HepG2 (cell line): ENCODE data around the gene ITGAE. TPM values are rescaled to one million over a fixed set of nuclear protein-coding genes. Genes with fewer than 3 reads are reported as not detected.

Source experiments
- CREBL2 ChIP-seq: sonication (generic); formaldehyde crosslinking; IDR thresholded peaks from 2 replicates; pipeline ENCODE4 v1.8.1; 2023; ENCODE audit warnings: missing genetic modification reagents, mild to moderate bottlenecking, borderline replicate concordance
- CSRNP2 ChIP-seq: sonication (generic); formaldehyde crosslinking; conservative IDR thresholded peaks from 2 replicates; pipeline ENCODE4 v1.8.0; 2022; ENCODE audit warnings: low read depth, missing genetic modification reagents
- HMG20B ChIP-seq: conservative IDR thresholded peaks from 2 replicates; pipeline ENCODE4 v1.6.1; 2016; ENCODE audit warnings: missing genetic modification reagents, missing compliant biosample characterization
- IKZF5 ChIP-seq: IDR thresholded peaks from 2 replicates; pipeline ENCODE4 v1.6.1; 2018; ENCODE audit warnings: missing genetic modification reagents, mild to moderate bottlenecking, missing compliant biosample characterization
- JUN ChIP-seq: sonication (generic); formaldehyde crosslinking; IDR thresholded peaks from 2 replicates; pipeline ENCODE4 v1.4.0; 2020; ENCODE audit warnings: mild to moderate bottlenecking, missing genetic modification reagents
- JUND ChIP-seq: sonication (generic); formaldehyde crosslinking; IDR thresholded peaks from 2 replicates; pipeline ENCODE4 v1.8.0; 2022; ENCODE audit warnings: mild to moderate bottlenecking, missing genetic modification reagents
- LCORL ChIP-seq, 2 experiments: fragments of 450-650 bp in 1 of 2; sonication (generic) in 1 of 2; formaldehyde crosslinking in 1 of 2; IDR thresholded peaks; 2 replicates each; pipeline versions ENCODE4 v1.5.0 to v1.6.1; 2017 to 2020; ENCODE audit warnings: antibody characterized with exemption in 1 of 2, missing genetic modification reagents in 1 of 2
- MED1 ChIP-seq: sonication (generic); formaldehyde crosslinking; IDR thresholded peaks from 2 replicates; pipeline ENCODE4 v1.4.0; 2020; ENCODE audit warnings: missing genetic modification reagents
- PITX1 ChIP-seq: sonication (generic); formaldehyde crosslinking; IDR thresholded peaks from 2 replicates; pipeline ENCODE4 v1.5.1; 2020; ENCODE audit warnings: mild to moderate bottlenecking, missing genetic modification reagents
- SOX6 ChIP-seq, 2 experiments: fragments of 450-650 bp in 1 of 2; sonication (generic) in 1 of 2; formaldehyde crosslinking in 1 of 2; IDR thresholded peaks; 2 replicates each; pipeline versions ENCODE4 v1.4.0 to v1.6.1; 2017 to 2020; ENCODE audit warnings: antibody characterized with exemption in 1 of 2, mild to moderate bottlenecking in 1 of 2, missing genetic modification reagents in 1 of 2
- SP5 ChIP-seq: IDR thresholded peaks from 2 replicates; pipeline ENCODE4 v1.6.1; 2016; ENCODE audit warnings: low read depth, borderline replicate concordance
- ZBTB26 ChIP-seq: IDR thresholded peaks from 2 replicates; pipeline ENCODE4 v1.6.1; 2016; ENCODE audit warnings: missing compliant biosample characterization, missing genetic modification reagents, borderline replicate concordance
- ZBTB43 ChIP-seq: sonication (generic); formaldehyde crosslinking; conservative IDR thresholded peaks from 2 replicates; pipeline ENCODE4 v1.4.0; 2020; ENCODE audit warnings: missing genetic modification reagents
- ZNF253 ChIP-seq: sonication (generic); formaldehyde crosslinking; IDR thresholded peaks from 2 replicates; pipeline ENCODE4 v1.8.0; 2022; ENCODE audit warnings: mild to moderate bottlenecking, missing genetic modification reagents, borderline replicate concordance
- ZNF281 ChIP-seq: sonication (generic); formaldehyde crosslinking; IDR thresholded peaks from 2 replicates; pipeline ENCODE4 v1.4.0; 2020; ENCODE audit warnings: missing genetic modification reagents, borderline replicate concordance
- ZNF331 ChIP-seq: sonication (generic); formaldehyde crosslinking; IDR thresholded peaks from 2 replicates; pipeline ENCODE4 v1.4.0; 2020; ENCODE audit warnings: missing genetic modification reagents
- ZNF75D ChIP-seq: sonication (generic); formaldehyde crosslinking; IDR thresholded peaks from 2 replicates; pipeline ENCODE4 v1.8.1; 2023; ENCODE audit warnings: missing genetic modification reagents, mild to moderate bottlenecking, borderline replicate concordance
- polyA plus RNA-seq, 8 experiments: library from polyadenylated mRNA; depleted of rRNA in 3 of 8; stranded (reverse) in 7 of 8; unstranded in 1 of 8; fragments of >200 nt; fragmentation: Illumina TruSeq in 4 of 8; extraction: Trizol in 4 of 8; gene quantifications; 2 replicates each; pipeline versions ENCODE4 v1.2.1 to v1.2.3, GENCODE V29; 2011 to 2016; ENCODE audit warnings: low read depth in 4 of 8, missing spikeins in 1 of 8, mixed read lengths in 1 of 8; ENCODE audit not compliant: insufficient read depth in 1 of 8
- total RNA-seq, 5 experiments: library from RNA; depleted of rRNA; stranded (reverse); fragments of >200 nt; fragmentation: Illumina TruSeq; extraction: Trizol; gene quantifications; 2 replicates each; pipeline ENCODE4 v1.2.3, GENCODE V29; 2016; ENCODE audit warnings: low read depth in 1 of 5

ITGAE gene
- total and polyA plus RNA-seq, 2 of the 13 experiments (the other 11 are each of a cell fraction or from before 2014, with no cell fraction given): 42.3 to 49.0 TPM

GRCh38 chr17:3667366-3668278 lies 133.4 kb downstream of the ITGAE start (continued):
- no peak for TF ChIP-seq ZBTB26 (CRISPR knock-in tag)
- TF ChIP-seq CSRNP2: no peak
- peak; percentile 68; the same call in 1 of the 2 replicates for TF ChIP-seq ZNF281 (CRISPR knock-in tag)
- TF ChIP-seq SP5 (CRISPR knock-in tag): 0 out of 2 replicates have a peak, but pooled peaks have one; percentile 40
- 0 out of 2 replicates have a peak, but pooled peaks have one; percentile 2 for TF ChIP-seq HMG20B (CRISPR knock-in tag)
- TF ChIP-seq ZBTB43 (CRISPR knock-in tag): no peak
- peak; percentile 83 for TF ChIP-seq JUN (CRISPR knock-in tag)
- TF ChIP-seq ZNF253 (CRISPR knock-in tag): peak; percentile 68; the same call in 1 of the 2 replicates
- no peak for TF ChIP-seq CREBL2
- TF ChIP-seq ZNF331 (CRISPR knock-in tag): peak; percentile 48; the same call in 1 of the 2 replicates
- no peak for TF ChIP-seq SOX6 (IDR thresholded peaks at IDR 0.05)
- peak; percentile 15; the same call in 1 of the 2 replicates for TF ChIP-seq SOX6 (CRISPR knock-in tag; IDR thresholded peaks at IDR 0.05)
- TF ChIP-seq IKZF5 (CRISPR knock-in tag): peak; percentile 35
- no peak for TF ChIP-seq LCORL (IDR thresholded peaks at IDR 0.05)
- peak; percentile 72 for TF ChIP-seq LCORL (CRISPR knock-in tag; IDR thresholded peaks at IDR 0.05)
- TF ChIP-seq ZNF75D: 0 out of 2 replicates have a peak, but pooled peaks have one; percentile 74
- TF ChIP-seq PITX1 (CRISPR knock-in tag): peak; percentile 70; the same call in 1 of the 2 replicates
- TF ChIP-seq MED1: 0 out of 2 replicates have a peak, but pooled peaks have one; percentile 1
- TF ChIP-seq JUND (CRISPR knock-in tag): peak; percentile 64; the same call in 1 of the 2 replicates
